Ramos (cell line): Measurements from ENCODE around the gene NOL4L.

Source experiments
- in situ Hi-C: fragments of 300-500 bp; cut with MboI; formaldehyde crosslinking; loops from one replicate; pipeline ENCODE4 v1.14.3; 2022; ENCODE audit warnings: low sequenced_read_pairs; ENCODE audit not compliant: unreplicated experiment

NOL4L gene

DNA sequence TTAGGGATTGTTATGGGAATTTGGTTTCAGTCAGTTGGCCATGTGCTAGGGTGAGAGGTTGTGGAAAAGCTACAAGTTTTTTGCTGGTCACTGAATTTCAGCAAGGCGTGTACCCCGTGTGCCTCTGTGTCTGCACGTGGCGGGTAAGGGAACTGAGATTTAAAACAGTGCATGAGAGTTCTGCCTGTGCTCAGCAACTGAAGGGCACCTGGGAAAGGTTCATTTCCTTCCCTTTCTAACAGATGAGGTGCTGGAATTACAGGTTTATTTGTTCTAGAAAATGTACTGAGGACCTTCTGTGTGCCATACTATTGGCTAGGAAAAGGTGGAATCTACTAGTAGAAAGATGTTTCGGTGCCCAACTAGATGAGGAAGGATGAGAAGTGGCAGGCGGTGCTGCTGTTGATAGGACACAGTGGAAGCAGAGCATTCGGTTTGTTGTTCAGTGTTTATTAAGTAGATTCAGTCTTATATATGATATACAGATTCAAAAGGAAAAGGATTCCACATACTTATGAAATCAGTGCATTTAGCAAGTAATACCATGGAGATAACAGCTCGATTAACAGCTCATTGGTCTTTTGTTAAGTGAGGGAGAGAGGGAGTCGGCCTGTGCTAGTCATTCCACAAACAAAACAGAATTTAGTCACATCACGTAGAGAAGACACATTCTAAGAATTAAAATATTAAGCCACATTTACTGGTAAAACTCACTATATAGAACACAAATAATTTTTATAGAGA lies 142.3 kb downstream of the NOL4L start:
- in situ Hi-C loops = no loop called here

DNA sequence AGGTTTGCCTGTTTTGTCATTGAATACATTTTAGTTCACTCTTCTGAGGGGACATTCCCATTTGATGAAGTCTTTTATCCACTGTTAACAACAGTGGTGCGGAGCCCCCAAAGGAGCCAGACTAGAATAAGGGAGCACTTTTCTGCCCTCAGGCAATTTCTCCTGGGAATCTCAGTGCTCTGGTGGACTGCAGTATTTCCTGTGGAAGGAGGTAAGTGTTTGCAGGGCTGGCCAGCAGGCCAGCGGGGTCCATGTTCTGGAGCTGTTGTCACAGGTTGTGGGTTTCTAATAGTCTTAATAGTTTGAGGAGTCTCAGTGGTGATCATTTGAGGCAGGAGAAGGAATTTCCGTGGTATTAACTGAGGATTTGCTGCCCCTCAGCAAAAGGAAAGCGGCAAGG lies 143.5 kb downstream of the NOL4L start:
- in situ Hi-C loops = no loop called here

DNA sequence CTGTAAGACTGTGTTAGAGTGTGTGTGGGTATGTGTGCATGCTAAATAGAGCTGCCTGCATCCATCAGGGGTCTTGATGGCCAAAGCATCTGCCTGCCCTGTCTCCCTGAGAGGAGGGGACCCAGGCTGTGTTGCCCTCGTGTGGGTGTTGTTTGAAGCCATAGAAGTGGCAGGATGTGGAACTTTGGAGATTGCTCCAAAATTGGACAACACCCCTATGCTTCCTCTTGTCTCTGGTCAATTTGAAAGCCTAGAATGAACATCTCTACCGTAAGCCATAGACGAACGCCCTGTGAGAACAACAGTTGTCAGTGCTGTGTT lies 144.4 kb downstream of the NOL4L start:
- in situ Hi-C loops = no loop called here

DNA sequence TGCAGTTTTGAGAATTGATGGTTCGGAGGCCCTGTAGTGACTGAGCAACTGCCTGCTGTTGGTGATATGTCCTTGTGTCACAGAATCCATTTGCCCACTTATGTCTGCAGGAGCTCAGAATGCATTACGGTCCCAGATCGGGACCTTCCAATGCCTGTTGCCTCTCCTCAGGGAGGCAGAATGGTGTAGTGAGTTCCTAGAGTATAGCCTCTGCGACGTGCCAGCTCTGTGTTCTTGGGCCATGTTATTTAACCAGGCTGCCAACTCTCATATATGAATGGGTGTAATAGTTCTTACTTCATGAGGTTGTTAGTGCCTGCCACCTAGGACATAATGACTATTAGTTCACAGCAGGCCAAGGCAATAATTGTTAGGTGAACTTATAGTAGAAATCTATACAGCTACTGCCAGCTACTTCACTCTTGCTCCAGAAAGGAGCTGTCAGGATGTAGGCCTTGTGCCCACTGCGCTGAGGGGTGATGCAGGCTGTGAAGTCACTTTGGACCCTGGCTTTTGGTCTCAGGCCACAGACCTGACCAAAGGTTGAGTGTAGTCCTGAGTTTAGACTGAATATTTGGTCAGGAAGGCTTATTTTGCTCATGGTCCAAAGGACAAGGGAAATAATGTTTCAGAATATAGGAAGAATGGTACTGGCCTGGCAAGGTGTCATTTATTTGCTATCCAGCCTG lies 144.9 kb downstream of the NOL4L start:
- in situ Hi-C loops = no loop called here

DNA sequence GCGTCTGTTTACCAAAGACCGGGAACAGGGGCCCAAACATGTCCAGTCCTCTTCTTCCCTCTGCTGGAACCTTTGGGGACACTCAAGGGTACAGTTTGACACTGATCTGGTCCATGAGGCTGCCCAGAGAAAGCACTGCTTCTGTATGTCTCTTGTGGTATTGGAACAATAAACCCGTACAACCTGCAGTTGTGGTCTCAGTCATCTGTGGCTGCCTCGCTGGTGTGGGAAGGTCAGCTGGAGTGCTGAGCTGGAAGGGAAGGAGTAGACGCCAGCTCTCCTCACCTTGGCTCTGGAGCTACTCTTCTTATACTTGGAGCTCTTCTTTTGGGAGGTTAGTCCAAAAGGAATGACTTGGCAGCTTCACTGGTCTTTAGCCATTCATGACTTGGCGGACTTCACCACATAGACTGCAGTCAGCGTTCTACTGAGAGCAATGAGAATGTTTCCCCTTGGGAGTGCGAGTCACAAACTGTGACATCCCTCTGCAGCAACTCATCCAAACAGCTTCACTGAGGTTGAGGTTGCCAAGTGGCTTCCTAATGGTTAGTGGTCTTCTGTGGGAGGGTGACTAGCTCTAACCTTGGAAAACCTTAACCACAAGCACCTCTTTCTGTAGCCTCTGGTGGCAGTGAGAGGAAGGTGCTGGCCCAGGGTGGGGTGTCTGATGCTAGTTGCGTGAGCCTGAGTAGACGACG lies 145.9 kb downstream of the NOL4L start:
- in situ Hi-C loops = no loop called here

DNA sequence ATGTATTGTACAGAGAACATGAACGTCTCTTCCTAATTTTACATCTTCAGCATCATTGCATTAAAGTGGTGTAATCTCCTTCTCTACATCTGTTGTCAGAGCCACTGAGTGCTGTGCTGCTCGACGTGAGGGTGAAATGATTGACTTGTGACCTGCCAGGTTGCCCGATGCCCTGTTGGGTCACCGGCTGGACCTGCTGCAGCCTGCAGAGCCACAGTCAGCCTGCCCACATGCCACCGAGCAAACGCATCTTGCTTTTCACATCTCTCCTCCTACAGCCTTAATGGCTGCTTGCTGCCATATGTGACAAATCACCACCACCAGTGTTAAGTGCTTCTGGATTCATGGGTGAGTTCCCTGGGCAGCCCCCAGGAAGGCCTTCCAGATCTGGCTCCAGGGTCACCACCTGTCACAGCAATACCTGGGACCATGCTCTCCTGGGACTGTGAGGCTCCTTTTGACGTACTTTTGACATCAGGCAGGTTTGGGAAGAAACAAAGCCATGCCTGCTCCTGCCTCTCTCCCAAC lies 146.7 kb downstream of the NOL4L start:
- in situ Hi-C loops = no loop called here

DNA sequence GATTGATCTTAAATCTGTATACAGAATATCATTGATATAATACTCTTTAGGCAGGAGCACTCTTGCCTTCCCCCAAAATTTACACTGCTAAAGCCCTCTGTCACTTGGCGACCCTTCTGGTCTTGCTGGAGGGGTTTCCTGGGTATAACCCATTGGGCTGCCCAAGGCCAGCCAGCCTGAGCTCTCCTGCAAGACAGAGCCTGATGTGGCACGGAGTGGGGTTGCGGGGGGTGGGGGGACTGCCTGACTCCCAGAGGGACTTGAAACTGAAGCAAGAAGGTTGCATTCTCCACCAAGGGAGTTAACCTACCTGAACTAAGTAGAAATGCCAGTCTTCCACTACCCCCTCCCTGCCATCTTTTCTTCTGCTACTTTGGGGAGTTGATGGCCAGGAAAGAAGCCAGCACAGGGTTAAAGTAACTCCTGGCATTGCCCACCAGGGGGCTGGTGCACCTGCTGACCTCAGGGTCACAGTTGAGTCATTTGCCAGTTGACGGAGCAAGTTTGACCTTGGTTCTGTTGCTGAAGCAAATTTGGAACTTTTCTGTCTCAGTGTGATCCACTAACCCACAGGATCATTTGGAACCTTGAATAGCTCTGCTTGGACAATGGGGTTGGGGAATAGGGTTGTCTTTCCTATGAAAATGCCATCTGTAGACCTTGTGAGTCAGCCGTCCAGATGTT lies 147.6 kb downstream of the NOL4L start:
- in situ Hi-C loops = no loop called here

DNA sequence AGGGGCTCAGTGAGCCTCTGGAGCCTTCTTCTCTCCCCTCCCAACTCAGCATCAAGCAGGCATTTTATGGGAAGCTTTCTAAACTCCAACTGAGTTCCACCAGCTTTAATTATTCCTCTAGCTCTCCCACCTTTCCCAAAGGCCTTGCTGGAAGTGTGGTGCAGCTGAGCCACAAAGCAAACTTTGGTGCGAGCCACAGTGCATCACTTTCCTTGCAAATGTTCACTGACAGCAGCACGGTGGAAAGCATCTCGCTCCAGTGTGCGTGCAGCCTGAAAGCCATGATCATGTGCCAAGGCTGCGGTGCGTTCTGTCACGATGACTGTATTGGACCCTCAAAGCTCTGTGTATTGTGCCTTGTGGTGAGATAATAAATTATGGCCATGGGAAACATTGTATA lies 148.2 kb downstream of the NOL4L start:
- in situ Hi-C loops = no loop called here

DNA sequence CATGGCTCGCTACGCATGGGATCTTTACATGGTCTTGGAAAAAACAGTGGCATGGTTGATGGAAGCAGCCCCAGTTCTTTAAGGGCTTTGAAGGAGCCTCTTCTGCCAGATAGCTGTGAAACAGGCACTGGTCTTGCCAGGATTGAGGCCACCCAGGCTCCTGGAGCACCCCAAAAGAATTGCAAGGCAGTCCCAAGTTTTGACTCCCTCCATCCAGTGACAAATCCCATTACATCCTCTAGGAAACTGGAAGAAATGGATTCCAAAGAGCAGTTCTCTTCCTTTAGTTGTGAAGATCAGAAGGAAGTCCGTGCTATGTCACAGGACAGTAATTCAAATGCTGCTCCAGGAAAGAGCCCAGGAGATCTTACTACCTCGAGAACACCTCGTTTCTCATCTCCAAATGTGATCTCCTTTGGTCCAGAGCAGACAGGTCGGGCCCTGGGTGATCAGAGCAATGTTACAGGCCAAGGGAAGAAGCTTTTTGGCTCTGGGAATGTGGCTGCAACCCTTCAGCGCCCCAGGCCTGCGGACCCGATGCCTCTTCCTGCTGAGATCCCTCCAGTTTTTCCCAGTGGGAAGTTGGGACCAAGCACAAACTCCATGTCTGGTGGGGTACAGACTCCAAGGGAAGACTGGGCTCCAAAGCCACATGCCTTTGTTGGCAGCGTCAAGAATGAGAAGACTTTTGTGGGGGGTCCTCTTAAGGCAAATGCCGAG lies 148.8 kb downstream of the NOL4L start:
- in situ Hi-C loops = no loop called here

DNA sequence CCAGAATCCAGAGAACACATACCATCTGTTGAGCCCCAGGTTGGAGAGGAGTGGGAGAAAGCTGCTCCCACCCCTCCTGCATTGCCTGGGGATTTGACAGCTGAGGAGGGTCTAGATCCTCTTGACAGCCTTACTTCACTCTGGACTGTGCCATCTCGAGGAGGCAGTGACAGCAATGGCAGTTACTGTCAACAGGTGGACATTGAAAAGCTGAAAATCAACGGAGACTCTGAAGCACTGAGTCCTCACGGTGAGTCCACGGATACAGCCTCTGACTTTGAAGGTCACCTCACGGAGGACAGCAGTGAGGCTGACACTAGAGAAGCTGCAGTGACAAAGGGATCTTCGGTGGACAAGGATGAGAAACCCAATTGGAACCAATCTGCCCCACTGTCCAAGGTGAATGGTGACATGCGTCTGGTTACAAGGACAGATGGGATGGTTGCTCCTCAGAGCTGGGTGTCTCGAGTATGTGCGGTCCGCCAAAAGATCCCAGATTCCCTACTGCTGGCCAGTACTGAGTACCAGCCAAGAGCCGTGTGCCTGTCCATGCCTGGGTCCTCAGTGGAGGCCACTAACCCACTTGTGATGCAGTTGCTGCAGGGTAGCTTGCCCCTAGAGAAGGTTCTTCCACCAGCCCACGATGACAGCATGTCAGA lies 149.6 kb downstream of the NOL4L start:
- in situ Hi-C loops = no loop called here

DNA sequence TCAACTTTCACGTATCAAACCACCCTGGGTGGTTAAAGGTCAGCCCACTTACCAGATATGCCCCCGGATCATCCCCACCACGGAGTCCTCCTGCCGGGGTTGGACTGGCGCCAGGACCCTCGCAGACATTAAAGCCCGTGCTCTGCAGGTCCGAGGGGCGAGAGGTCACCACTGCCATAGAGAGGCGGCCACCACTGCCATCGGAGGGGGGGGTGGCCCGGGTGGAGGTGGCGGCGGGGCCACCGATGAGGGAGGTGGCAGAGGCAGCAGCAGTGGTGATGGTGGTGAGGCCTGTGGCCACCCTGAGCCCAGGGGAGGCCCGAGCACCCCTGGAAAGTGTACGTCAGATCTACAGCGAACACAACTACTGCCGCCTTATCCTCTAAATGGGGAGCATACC lies 150.7 kb downstream of the NOL4L start:
- in situ Hi-C loops = no loop called here

DNA sequence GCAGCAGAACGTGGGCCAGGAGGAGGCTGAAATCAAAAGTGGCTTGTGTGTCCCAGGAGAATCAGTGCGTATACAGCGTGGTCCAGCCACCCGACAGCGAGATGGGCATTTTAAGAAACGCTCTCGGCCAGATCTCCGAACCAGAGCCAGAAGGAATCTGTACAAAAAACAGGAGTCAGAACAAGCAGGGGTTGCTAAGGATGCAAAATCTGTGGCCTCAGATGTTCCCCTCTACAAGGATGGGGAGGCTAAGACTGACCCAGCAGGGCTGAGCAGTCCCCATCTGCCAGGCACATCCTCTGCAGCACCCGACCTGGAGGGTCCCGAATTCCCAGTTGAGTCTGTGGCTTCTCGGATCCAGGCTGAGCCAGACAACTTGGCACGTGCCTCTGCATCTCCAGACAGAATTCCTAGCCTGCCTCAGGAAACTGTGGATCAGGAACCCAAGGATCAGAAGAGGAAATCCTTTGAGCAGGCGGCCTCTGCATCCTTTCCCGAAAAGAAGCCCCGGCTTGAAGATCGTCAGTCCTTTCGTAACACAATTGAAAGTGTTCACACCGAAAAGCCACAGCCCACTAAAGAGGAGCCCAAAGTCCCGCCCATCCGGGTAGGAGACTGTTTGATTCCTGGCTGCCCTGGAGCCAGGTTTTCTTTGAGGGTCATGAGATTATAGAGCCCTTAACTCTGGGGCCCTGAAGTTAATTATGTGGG lies 151.7 kb downstream of the NOL4L start:
- in situ Hi-C loops = no loop called here

DNA sequence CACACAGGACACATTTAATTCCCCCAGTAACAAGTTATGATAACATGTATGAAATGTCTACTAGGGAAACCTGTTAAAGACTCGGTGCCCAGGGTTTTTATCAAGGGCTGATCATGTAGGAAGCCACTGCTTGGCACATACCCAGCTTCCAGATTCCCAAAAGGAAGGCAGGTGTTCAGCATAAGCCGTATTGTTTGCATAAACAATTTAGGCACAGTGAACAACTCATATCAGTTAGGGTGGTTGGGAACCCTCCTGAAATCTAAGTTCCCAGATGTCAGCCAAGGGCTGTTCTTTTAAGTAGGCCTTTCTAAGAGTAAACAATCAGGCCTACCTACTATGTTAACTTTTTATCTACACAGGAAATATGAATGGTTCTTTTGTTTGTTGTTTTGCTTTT lies 152.9 kb downstream of the NOL4L start:
- in situ Hi-C loops = no loop called here

DNA sequence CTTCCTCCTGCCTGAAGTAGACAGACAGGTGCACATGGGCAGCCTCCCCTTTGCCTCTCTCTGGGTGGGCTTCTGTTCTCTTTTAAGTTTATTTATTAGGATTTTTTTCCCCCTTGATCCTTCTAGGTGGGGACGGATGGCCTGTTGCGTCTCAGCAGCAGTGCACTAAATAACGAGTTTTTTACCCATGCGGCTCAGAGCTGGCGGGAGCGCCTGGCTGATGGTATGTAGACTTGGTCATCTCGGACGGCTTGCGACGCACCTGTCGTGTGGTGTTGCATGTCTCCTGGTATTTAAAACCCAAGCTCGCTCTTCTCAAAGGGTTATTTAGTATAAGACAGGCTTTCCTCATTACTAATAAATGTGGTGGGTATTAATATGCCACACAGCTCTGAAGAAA lies 153.7 kb downstream of the NOL4L start:
- in situ Hi-C loops = no loop called here

DNA sequence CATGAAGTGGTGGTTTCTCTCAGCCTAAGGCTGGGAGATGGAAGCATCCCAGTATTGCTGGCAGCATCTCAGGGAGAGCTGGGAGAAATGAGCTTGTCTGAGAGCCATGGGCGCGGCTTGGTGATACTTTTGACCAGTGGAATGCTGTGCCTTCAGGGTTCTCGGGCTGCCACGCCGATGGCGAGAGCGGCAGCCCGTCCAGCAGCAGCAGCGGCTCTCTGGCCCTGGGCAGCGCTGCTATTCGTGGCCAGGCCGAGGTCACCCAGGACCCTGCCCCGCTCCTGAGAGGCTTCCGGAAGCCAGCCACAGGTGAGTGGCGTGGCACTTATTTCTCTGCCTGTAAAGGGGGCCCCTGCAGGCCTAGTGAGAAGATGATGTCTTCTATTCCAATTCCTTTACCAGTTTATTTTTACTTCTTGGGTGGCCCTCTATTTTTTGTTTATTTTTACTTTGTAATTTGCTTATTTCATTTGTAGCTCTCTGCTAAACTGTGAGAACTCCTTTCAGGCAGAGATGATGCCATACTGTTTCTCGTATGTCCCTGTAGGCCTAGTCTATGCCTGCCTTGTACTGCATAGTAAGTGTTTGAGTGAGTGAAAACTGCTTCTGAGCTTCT lies 155.3 kb downstream of the NOL4L start:
- in situ Hi-C loops = no loop called here

DNA sequence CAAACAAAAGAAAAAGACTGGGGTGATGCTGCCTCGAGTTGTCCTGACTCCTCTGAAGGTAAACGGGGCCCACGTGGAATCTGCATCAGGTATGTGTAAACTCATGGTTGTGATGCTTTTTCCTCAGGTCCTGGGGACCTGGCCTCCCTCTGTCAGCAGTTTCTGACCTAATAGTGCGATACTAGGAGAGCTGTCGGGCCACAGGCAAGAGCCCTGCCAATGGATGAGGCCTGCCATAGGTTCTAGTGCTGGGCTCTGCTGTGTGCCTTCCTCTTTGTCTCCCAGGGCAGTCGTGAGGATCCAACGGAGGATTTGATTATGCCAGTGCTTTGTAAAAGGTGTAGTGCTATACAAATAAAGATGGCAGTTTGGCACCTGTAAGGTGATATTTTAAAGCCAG lies 155.8 kb downstream of the NOL4L start:
- in situ Hi-C loops = no loop called here

DNA sequence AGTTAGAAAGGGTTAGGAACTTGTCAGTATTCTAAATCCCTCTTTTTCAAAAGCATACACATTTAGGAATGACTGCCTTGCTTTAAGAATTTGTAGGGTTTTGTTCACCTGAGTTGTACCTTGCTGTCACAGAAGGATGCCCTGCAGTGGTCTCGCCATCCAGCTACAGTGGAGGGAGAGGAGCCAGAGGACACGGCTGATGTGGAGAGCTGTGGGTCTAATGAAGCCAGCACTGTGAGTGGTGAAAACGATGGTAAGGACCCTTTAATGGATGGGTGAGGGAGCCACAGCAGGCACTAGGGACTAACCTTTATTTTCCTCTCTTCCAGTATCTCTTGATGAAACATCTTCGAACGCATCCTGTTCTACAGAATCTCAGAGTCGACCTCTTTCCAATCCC lies 157.1 kb downstream of the NOL4L start:
- in situ Hi-C loops = no loop called here

DNA sequence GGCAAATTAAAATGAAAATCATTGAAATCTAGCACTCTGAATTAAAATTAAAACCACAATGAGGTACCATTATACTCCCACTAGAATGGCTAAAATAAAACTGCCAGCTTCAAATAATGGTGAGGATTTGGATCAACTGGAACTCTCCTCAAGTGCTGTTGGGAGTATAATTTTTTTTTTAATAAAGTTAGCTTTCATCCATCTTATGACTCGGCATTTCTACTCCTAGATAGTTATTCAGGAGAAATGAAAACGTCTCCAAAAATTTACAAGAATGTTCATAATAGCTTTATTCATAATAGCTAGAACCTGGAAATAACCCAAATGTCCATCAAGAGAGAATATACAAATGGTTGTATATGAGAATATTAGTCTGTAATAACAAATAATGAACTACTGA lies 163.8 kb downstream of the NOL4L start:
- in situ Hi-C loops = no loop called here

DNA sequence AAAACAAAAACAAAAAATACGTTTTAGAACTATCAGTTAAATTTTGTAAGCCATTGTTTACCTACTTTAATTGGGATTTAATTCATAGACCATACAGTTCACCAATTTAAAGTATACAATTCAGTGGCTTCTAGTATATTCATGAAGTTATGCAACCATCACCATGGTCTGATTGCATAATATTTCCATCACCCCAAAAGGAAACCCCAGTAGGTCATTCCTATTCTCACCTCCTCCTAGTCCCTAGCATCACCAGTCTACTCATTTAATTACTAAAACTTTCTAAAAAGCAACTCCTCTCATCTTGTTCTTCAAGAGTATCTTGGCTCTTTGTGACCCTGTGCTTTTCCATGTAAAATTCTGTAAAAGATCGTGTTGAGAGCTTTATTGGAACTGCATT lies 166.8 kb downstream of the NOL4L start:
- in situ Hi-C loops = no loop called here
